ENCODE data around the gene ISG20.
"Not testable (repeated sequence)": the region's sequence is repeated elsewhere in the genome, so short reads cannot be mapped to it uniquely, and the experiment has no call there.

The ISG20 gene

GRCh38 chr15:88634449-88634848 lies 4.4 kb upstream of the ISG20 start:
- in situ Hi-C loops (cut with MboI; ENCODE audit: low sequenced_read_pairs): no loop called here

GRCh38 chr15:88635318-88635717 lies 3.5 kb upstream of the ISG20 start:
- in situ Hi-C loops (cut with MboI; ENCODE audit: low sequenced_read_pairs): no loop called here

GRCh38 chr15:88636050-88636449 lies 2.8 kb upstream of the ISG20 start:
- in situ Hi-C loops (cut with MboI; ENCODE audit: low sequenced_read_pairs): no loop called here

GRCh38 chr15:88636654-88637053 lies 2.2 kb upstream of the ISG20 start:
- in situ Hi-C loops (cut with MboI; ENCODE audit: low sequenced_read_pairs): no loop called here

- in situ Hi-C loops (cut with MboI; ENCODE audit: low sequenced_read_pairs): no loop called here
Measured at GRCh38 chr15:88637436-88637835, 1.4 kb upstream of the ISG20 start.

- in situ Hi-C loops (cut with MboI; ENCODE audit: low sequenced_read_pairs): no loop called here
Measured at GRCh38 chr15:88637841-88638625, 783 bp upstream of the ISG20 start.

- in situ Hi-C loops (cut with MboI; ENCODE audit: low sequenced_read_pairs): no loop called here
Measured at GRCh38 chr15:88641959-88642452, 3.2 kb downstream of the ISG20 start.

GRCh38 chr15:88642514-88642913 lies 3.7 kb downstream of the ISG20 start:
- in situ Hi-C loops (cut with MboI; ENCODE audit: low sequenced_read_pairs): not testable (repeated sequence)

- in situ Hi-C loops (cut with MboI; ENCODE audit: low sequenced_read_pairs): no loop called here
Measured at GRCh38 chr15:88644741-88645140, 5.9 kb downstream of the ISG20 start.

- in situ Hi-C loops (cut with MboI; ENCODE audit: low sequenced_read_pairs): no loop called here
Measured at GRCh38 chr15:88645171-88646087, 6.6 kb downstream of the ISG20 start.

- in situ Hi-C loops (cut with MboI; ENCODE audit: low sequenced_read_pairs): no loop called here
Measured at GRCh38 chr15:88646088-88646405, 7.2 kb downstream of the ISG20 start.

- in situ Hi-C loops (cut with MboI; ENCODE audit: low sequenced_read_pairs): no loop called here
Measured at GRCh38 chr15:88646951-88647350, 8.1 kb downstream of the ISG20 start.

GRCh38 chr15:88647351-88648105 lies 8.7 kb downstream of the ISG20 start:
- in situ Hi-C loops (cut with MboI; ENCODE audit: low sequenced_read_pairs): no loop called here

- in situ Hi-C loops (cut with MboI; ENCODE audit: low sequenced_read_pairs): no loop called here
Measured at GRCh38 chr15:88648357-88649214, 9.8 kb downstream of the ISG20 start.

GRCh38 chr15:88649286-88649733 lies 10.5 kb downstream of the ISG20 start:
- in situ Hi-C loops (cut with MboI; ENCODE audit: low sequenced_read_pairs): no loop called here

GRCh38 chr15:88649753-88650551 lies 11.1 kb downstream of the ISG20 start:
- in situ Hi-C loops (cut with MboI; ENCODE audit: low sequenced_read_pairs): no loop called here

- in situ Hi-C loops (cut with MboI; ENCODE audit: low sequenced_read_pairs): no loop called here
Measured at GRCh38 chr15:88650556-88650955, 11.7 kb downstream of the ISG20 start.

GRCh38 chr15:88651136-88651732 lies 12.4 kb downstream of the ISG20 start:
- in situ Hi-C loops (cut with MboI; ENCODE audit: low sequenced_read_pairs): no loop called here

GRCh38 chr15:88651971-88652370 lies 13.2 kb downstream of the ISG20 start:
- in situ Hi-C loops (cut with MboI; ENCODE audit: low sequenced_read_pairs): no loop called here
